Coronary artery (tissue), 2 donors: Measurements from ENCODE around the gene CILP.
"Not testable (repeated sequence)": the region's sequence is repeated elsewhere in the genome, so short reads cannot be mapped to it uniquely, and the experiment has no call there.

Experiments
- DNase-seq: peaks from one replicate; pipeline ENCODE4 v3.0.0-alpha.2; 2017; ENCODE audit warnings: low spot score
- H3K27ac ChIP-seq, 2 donors: fragments of 200-600 bp; sonication (generic); one replicate each; pipeline ENCODE4 v1.5.1; 2016 to 2019
- H3K4me3 ChIP-seq: fragments of 200-600 bp; sonication (generic); 2 replicates; pipeline ENCODE4 v1.5.1; 2016; ENCODE audit warnings: mild to moderate bottlenecking, moderate library complexity
- CTCF ChIP-seq: fragments of 200-600 bp; sonication (generic); IDR thresholded peaks from one replicate; pipeline ENCODE4 v1.5.1; 2019; ENCODE audit warnings: antibody characterized with exemption

Gene CILP

GRCh38 chr15:65244638-65245037, 33.4 kb upstream of the CILP start:
- Histone ChIP-seq H3K27ac (peak overlapping the region in 1 of 2 donors; percentile 66), H3K4me3 (no peak overlapping the region)
- DNase-seq = no peak
- no peak for TF ChIP-seq CTCF

- not testable (repeated sequence) for H3K27ac ChIP-seq, H3K4me3 ChIP-seq, DNase-seq
Observed at GRCh38 chr15:65236443-65236842, 25.2 kb upstream of the CILP start.

- DNase-seq = no peak
- TF ChIP-seq CTCF = no peak
- Histone ChIP-seq H3K4me3 (no peak overlapping the region), H3K27ac (no peak overlapping the region)
Observed at GRCh38 chr15:65233696-65234095, 22.4 kb upstream of the CILP start.

- Histone ChIP-seq H3K27ac (no peak overlapping the region), H3K4me3 (no peak overlapping the region)
- DNase-seq = no peak
- TF ChIP-seq CTCF = no peak
Observed at GRCh38 chr15:65232520-65232919, 21.2 kb upstream of the CILP start.

- TF ChIP-seq CTCF = no peak
- DNase-seq = no peak
- Histone ChIP-seq H3K27ac (no peak overlapping the region), H3K4me3 (no peak overlapping the region)
Observed at GRCh38 chr15:65231306-65231705, 20.0 kb upstream of the CILP start.

- DNase-seq, H3K27ac ChIP-seq, H3K4me3 ChIP-seq: not testable (repeated sequence)
Observed at GRCh38 chr15:65226901-65227300, 15.6 kb upstream of the CILP start.

- DNase-seq = no peak
- H3K4me3 ChIP-seq = no peak overlapping the region
- H3K27ac ChIP-seq = no peak overlapping the region
- TF ChIP-seq CTCF = no peak
Observed at GRCh38 chr15:65226221-65226620, 14.9 kb upstream of the CILP start.

- DNase-seq = no peak
- Histone ChIP-seq H3K27ac (no peak overlapping the region), H3K4me3 (no peak overlapping the region)
- TF ChIP-seq CTCF = no peak
Observed at GRCh38 chr15:65223996-65224395, 12.7 kb upstream of the CILP start.
